Urinary bladder (tissue), 4 donors: Measurements from ENCODE around the gene PDE4B. TPM values are rescaled to one million over a fixed set of nuclear protein-coding genes. Genes with fewer than 3 reads are reported as not detected.
A peak's percentile ranks its signal among the peaks of the same experiment; 100 is the strongest.

Experiments
- DNase-seq: peaks from one replicate; pipeline ENCODE4 v3.0.0-alpha.2; 2015; ENCODE audit errors: extremely low spot score
- H3K27ac ChIP-seq: one replicate; pipeline ENCODE4 v1.5.1; 2013; ENCODE audit warnings: low read depth, mild to moderate bottlenecking, moderate library complexity
- H3K36me3 ChIP-seq: one replicate; pipeline ENCODE4 v1.6.1; 2013; ENCODE audit warnings: mild to moderate bottlenecking, moderate library complexity; ENCODE audit not compliant: insufficient read depth
- H3K4me1 ChIP-seq: one replicate; pipeline ENCODE4 v1.6.1; 2013; ENCODE audit warnings: mild to moderate bottlenecking, moderate library complexity; ENCODE audit not compliant: insufficient read depth
- H3K4me3 ChIP-seq: one replicate; pipeline ENCODE4 v1.5.1; 2013; ENCODE audit warnings: low read depth, low read length
- WGBS: extraction: QIAGEN DNeasy Blood & Tissue Kit; methylation state at CpG from one replicate; pipeline ENCODE4 v1.1.7; 2013; 5-methylcytosine and 5-hydroxymethylcytosine counted together
- polyA plus RNA-seq: library from polyadenylated mRNA; stranded (reverse); fragments of 200-250 nt; gene quantifications from one replicate; pipeline ENCODE4 v1.2.3, GENCODE V29; 2013
- total RNA-seq: library from RNA; depleted of rRNA; stranded (reverse); fragments of >200 nt; gene quantifications from one replicate; pipeline ENCODE4 v1.2.3, GENCODE V29; 2014
- donor health status: healthy with polysubstance abuse.
- donor health status: healthy.

The PDE4B gene
- total and polyA plus RNA-seq, 2 donors: 9.0 to 43.1 TPM

DNA sequence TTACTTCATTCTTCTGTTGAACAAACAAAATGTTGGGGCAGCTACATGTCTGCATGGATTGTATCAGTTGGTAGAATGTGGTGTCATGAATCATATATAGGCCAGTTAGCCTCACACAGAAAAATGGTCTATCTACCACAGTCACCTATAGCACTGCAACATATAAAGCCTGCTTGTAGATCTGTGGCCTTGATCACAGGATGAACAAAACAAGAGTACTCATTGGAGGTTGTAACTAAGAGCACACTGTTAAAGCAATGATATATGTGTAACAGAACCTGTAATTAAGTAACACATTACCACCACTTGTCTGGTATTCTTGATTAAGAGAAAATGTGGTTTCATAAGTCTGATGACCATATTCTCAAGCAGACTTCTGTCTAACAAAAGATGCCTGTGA, 573.9 kb downstream of the PDE4B start:
- no peak for DNase-seq
- H3K27ac ChIP-seq: peak overlapping the region; percentile 10
- H3K36me3 ChIP-seq: no peaks in the 10 kb centered on the region
- H3K4me1 ChIP-seq: no peaks in the 10 kb centered on the region
- no peak overlapping the region for H3K4me3 ChIP-seq

DNA sequence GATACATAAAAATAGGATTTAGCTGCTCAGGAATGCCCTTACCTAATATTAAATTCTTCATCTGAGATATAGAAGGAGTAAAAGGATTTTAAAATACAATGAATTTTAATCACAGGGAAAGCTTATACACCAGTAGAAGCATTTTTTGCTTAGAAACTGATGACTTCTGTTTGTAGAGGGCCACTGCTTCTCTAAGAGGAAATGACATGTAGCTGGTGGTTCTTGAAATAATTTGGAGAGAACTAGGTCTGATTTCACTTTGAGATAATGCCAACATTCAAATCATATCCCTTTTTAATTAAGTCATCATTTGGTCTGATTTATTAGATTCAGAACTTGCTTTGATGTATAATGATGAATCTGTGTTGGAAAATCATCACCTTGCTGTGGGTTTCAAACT, 574.7 kb downstream of the PDE4B start:
- no peak for DNase-seq
- no peak overlapping the region for H3K4me3 ChIP-seq
- no peak overlapping the region for H3K27ac ChIP-seq
- no peaks in the 10 kb centered on the region for H3K36me3 ChIP-seq
- no peaks in the 10 kb centered on the region for H3K4me1 ChIP-seq

DNA sequence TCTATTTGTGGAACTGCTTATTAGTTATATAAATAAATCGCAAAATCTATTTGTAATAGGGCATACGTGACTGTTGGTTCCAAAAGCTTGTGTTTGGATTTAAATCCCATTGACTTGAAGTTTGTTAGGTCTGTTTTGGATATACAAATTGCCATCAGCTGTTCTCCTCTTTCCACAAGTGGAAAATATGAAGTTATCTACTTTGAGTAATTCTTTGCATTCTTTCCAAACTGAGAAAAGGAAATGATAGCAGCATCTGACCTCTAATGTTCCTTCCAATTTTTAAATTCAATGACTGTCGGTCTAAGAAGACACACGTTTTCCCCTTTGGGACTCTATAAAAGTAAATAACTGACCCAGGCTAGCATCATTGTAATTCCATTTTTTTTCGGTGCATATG, 575.6 kb downstream of the PDE4B start:
- Histone ChIP-seq H3K4me3 (no peak overlapping the region), H3K4me1 (no peaks in the 10 kb centered on the region), H3K36me3 (no peaks in the 10 kb centered on the region), H3K27ac (no peak overlapping the region)
- no peak for DNase-seq
- 61% methylated on average over 5 of the region's 5 CpGs for WGBS

DNA sequence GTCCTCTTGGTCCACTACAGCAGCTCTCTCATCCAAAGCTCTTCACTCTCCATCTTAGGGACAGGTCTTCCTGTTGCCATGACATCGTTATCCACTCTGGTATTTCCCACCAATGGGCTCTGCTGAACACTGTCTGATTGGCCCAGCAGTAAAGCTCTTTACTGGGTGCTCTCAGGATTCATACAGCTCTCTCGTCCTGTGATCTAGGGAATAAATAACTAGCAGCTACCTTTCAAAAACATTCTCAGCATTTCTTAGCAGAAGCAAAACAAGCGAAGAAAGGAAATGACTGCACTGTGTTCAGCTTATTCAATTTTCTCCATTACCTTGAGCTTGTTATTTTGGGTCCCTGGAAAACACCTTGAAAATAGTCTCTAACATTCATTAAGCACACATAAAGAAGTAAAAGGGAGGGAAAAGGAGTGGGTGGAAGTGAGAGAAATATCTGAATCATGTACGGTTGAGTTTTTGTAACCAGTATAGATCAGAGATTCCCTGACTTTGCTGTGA, 577.8 kb downstream of the PDE4B start:
- H3K36me3 ChIP-seq: no peaks in the 10 kb centered on the region
- H3K27ac ChIP-seq: no peak overlapping the region
- no peak for DNase-seq
- WGBS: 84% methylated on average over 4 of the region's 4 CpGs
- no peak overlapping the region for H3K4me3 ChIP-seq
- no peaks in the 10 kb centered on the region for H3K4me1 ChIP-seq

DNA sequence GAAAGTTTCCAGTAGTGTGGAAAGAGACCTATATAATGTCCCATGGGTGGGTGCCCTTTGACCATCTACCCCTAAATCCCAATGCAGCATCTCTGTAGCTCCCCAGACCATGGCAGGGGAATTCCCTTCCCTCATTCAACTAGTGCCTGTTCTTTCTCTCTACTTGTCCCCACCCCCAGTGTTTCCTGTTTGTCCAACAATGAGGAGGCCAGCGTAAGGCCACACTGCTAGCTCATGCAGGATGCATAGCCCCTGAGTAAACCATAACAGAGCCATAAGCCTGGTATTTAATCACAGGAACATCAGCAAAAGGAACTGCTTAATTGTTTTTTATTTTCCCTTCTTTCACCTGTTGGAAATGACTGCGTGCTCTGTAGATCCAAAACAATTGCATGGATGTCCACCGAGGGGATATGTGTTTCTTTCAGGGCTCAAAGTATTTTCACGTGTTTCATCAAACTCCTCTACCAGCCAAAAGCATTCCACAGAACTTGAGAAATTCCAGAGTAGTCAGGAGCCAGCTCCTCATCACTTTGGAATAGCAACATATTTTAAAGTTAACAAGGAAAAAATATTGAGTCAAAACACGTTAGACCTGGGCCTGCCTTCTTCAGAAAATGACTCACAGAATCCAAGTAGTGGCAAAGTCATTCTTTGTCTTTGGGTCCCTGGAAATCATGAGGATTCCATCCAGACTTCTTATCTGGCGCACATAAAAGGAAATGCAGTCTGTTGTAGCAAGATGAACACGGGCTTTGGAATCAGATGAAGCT, 578.7 kb downstream of the PDE4B start:
- no peak for DNase-seq
- Histone ChIP-seq H3K4me3 (no peak overlapping the region), H3K4me1 (no peaks in the 10 kb centered on the region), H3K36me3 (no peaks in the 10 kb centered on the region), H3K27ac (no peak overlapping the region)
- whole genome bisulfite sequencing: 44% methylated on average over 7 of the region's 7 CpGs

DNA sequence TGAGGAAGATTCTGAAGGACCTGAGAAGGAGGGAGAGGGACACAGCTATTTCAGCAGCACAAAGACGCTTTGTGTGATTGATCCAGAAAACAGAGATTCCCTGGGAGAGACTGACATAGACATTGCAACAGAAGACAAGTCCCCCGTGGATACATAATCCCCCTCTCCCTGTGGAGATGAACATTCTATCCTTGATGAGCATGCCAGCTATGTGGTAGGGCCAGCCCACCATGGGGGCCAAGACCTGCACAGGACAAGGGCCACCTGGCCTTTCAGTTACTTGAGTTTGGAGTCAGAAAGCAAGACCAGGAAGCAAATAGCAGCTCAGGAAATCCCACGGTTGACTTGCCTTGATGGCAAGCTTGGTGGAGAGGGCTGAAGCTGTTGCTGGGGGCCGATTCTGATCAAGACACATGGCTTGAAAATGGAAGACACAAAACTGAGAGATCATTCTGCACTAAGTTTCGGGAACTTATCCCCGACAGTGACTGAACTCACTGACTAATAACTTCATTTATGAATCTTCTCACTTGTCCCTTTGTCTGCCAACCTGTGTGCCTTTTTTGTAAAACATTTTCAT, 579.9 kb downstream of the PDE4B start:
- no peak for DNase-seq
- H3K36me3 ChIP-seq: no peaks in the 10 kb centered on the region
- no peak overlapping the region for H3K4me3 ChIP-seq
- 87% methylated on average over 6 of the region's 6 CpGs for WGBS
- no peak overlapping the region for H3K27ac ChIP-seq
- no peaks in the 10 kb centered on the region for H3K4me1 ChIP-seq

DNA sequence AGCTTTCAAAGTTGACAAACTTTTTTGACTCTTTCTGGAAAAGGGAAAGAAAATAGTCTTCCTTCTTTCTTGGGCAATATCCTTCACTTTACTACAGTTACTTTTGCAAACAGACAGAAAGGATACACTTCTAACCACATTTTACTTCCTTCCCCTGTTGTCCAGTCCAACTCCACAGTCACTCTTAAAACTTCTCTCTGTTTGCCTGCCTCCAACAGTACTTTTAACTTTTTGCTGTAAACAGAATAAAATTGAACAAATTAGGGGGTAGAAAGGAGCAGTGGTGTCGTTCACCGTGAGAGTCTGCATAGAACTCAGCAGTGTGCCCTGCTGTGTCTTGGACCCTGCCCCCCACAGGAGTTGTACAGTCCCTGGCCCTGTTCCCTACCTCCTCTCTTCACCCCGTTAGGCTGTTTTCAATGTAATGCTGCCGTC, 580.5 kb downstream of the PDE4B start:
- DNase-seq: no peak
- 73% methylated on average over 4 of the region's 4 CpGs for WGBS
- Histone ChIP-seq H3K36me3 (no peaks in the 10 kb centered on the region), H3K4me1 (no peaks in the 10 kb centered on the region), H3K27ac (no peak overlapping the region), H3K4me3 (no peak overlapping the region)

DNA sequence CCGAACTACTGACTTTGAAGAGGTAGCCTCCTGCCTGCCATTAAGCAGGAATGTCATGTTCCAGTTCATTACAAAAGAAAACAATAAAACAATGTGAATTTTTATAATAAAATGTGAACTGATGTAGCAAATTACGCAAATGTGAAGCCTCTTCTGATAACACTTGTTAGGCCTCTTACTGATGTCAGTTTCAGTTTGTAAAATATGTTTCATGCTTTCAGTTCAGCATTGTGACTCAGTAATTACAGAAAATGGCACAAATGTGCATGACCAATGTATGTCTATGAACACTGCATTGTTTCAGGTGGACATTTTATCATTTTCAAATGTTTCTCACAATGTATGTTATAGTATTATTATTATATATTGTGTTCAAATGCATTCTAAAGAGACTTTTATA, 581.5 kb downstream of the PDE4B start:
- Histone ChIP-seq H3K4me3 (no peak overlapping the region), H3K36me3 (no peaks in the 10 kb centered on the region), H3K27ac (no peak overlapping the region), H3K4me1 (no peaks in the 10 kb centered on the region)
- WGBS: 85% methylated on average over 2 of the region's 2 CpGs
- DNase-seq: no peak

DNA sequence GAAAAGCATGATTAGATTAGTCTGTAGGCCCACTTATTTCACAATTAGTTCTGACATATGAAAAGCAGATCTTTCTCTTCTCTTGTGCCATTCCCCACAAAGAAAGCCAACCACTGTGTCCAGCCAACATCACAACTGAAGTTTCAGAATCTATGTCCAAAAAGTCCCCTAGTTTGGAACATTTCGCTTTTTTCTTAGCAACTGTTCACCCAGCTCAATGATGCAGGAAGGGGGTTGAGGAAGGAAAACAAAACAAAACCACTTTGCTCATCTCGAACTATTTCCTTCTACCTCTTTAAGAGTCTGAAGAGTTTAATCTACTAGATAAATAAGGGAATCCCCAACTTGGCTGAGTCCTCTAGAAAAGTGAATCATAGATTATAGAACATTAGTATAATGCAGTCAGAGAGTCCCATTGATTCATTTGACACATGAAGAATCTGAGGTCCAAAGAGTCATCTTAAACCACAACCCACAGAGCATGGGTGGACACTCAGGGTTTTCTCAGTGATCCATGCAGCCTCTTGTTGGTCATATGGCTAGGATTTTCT, 581.9 kb downstream of the PDE4B start:
- no peaks in the 10 kb centered on the region for H3K4me1 ChIP-seq
- peak overlapping the region; percentile 59 for H3K27ac ChIP-seq
- H3K36me3 ChIP-seq: no peaks in the 10 kb centered on the region
- WGBS: 30% methylated on average over 2 of the region's 2 CpGs
- DNase-seq: no peak
- H3K4me3 ChIP-seq: no peak overlapping the region

DNA sequence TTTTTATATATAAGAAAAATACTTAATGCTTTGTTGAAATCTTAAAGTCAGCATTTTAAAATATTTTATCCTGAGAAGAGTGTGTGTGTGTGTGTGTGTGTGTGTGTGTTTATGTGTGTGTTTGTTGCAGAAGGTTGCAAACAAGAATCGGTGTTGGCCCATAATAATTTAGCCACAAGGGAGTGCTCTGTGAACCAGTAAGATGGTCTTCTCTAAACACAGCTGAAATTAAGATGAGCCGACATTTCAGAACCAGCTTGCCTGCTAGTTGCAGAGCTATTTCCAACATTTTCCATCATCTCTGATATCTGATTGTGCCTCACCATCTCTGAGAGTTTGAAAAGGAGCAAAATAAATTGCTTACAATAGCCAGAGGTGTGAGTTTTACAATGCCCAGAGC, 582.4 kb downstream of the PDE4B start:
- Histone ChIP-seq H3K4me3 (no peak overlapping the region), H3K36me3 (no peaks in the 10 kb centered on the region), H3K4me1 (no peaks in the 10 kb centered on the region), H3K27ac (no peak overlapping the region)
- no peak for DNase-seq
- WGBS: 42% methylated on average over 2 of the region's 2 CpGs

DNA sequence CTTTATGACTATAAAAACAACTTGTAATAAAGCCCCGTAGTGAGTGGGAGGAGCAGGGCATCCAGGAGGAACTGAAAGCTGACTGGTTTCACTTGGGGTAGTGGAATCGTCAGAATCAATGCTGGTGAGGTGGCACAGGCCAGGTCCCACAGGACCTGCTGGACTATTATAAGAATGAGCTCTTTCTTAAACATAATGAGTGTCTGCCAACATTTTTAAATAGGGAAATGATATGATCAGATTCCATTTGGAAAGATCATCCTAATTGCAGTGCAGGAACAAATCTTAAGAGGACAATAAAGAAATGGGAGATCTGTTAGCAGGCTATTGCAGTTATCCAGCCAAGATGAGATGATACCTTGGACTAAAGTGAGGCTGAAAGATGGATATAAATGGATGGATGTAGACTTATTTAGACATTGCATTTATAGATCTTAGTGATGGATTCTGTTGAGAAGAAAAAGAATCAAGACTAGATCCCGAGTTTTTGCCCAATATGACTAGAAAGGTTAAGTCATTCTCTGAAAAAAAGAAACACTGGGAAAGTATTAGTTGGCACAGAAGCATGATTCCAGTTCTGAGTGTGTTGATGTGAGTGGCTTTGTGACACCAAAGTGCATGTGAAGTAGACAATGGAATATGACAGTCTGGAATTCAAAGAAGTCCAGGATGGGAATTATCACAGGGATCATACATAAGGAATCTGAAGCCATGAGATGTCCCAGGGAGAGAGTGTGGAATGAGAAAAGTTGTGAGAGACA, 587.9 kb downstream of the PDE4B start:
- Histone ChIP-seq H3K36me3 (no peaks in the 10 kb centered on the region), H3K4me1 (no peaks in the 10 kb centered on the region), H3K27ac (no peak overlapping the region), H3K4me3 (no peak overlapping the region)
- DNase-seq: no peak
- 79% methylated on average over 3 of the region's 3 CpGs for WGBS

DNA sequence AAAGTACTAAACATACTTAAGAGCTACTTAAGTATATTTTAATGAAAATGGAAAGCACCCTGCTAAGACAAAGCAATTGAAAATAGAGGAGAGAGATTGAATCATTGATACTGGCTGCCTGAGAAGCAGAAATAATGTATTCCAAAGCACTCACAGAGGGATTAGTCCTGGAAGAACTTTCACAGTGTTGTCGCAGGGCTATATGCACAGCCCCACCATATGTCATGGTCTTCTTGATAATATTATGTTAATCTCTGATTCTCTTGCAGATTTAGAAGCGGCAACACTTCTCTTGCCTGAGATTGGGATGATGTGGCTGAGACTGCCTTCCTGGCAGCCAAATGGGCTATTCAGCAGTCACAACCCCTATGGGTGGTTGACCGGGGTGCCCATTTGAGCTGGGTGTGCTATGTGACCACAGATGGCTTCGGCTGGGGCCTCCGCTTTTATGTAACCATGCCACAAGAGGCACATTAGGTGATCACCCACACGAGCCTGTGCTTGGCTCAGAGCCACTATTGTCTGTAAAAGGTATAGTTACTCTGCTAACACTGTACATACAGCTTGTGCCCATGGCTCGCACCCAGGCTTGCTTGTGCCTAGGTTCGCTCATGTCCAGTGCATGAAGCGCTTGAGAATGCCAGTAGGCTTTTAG, 589.1 kb downstream of the PDE4B start:
- Histone ChIP-seq H3K4me3 (no peak overlapping the region), H3K4me1 (no peaks in the 10 kb centered on the region), H3K36me3 (no peaks in the 10 kb centered on the region), H3K27ac (no peak overlapping the region)
- 89% methylated on average over 9 of the region's 9 CpGs for WGBS
- no peak for DNase-seq

DNA sequence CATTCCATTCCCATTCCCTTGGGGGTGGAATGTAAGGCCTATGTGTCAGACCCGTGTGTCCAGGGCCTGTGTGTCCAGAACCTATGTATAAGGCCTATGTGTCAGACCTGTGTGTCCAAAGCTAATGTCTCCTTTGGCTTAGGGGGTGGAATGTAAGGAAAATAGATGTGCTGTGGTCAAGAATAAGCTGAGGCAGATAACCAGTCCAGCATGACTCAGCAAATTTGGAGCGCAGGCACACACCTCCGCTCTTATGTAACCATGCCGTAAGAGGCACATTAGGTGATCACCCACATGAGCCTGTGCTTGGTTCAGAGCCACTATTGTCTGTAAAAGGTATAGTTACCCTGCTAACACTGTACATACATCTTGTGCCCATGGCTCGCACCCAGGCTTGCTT, 590.5 kb downstream of the PDE4B start:
- H3K4me1 ChIP-seq: no peaks in the 10 kb centered on the region
- no peak overlapping the region for H3K4me3 ChIP-seq

More for the DNA sequence above, 590.5 kb downstream of the PDE4B start:
- 96% methylated on average over 5 of the region's 5 CpGs for WGBS
- no peak overlapping the region for H3K27ac ChIP-seq
- H3K36me3 ChIP-seq: no peaks in the 10 kb centered on the region
- DNase-seq: no peak
